ENCODE measurements around the gene RGS10.
"Not testable (repeated sequence)": the region's sequence is repeated elsewhere in the genome, so short reads cannot be mapped to it uniquely, and the experiment has no call there.

RGS10 gene

GRCh38 chr10:119466076-119466475, 76.4 kb downstream of the RGS10 start:
- DNase-seq = no peak

DNA sequence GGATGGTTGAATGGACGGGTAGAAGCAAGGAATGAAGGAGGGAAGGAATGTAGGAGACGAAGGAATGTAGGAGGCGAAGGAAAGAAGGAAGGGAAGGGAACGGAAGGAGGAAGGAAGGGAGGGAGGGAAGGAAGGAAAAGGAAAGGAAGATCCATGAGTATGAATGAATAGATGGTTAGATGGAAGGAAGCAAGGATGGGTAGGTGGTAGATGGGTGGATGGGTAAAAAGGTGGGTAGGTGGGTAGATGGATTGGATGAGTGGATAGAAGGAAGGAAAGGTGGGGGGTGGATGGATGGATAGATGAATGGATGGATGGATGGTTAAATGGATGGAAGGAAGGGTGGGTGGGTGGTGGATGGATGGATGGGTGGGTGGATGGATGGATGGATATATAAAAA, 77.4 kb downstream of the RGS10 start:
- DNase-seq = no peak

GRCh38 chr10:119463195-119463594, 79.3 kb downstream of the RGS10 start:
- not testable (repeated sequence) for DNase-seq

- no peak for DNase-seq
Observed at GRCh38 chr10:119462773-119463172, 79.7 kb downstream of the RGS10 start.

GRCh38 chr10:119461923-119462322, 80.6 kb downstream of the RGS10 start:
- no peak for DNase-seq

DNA sequence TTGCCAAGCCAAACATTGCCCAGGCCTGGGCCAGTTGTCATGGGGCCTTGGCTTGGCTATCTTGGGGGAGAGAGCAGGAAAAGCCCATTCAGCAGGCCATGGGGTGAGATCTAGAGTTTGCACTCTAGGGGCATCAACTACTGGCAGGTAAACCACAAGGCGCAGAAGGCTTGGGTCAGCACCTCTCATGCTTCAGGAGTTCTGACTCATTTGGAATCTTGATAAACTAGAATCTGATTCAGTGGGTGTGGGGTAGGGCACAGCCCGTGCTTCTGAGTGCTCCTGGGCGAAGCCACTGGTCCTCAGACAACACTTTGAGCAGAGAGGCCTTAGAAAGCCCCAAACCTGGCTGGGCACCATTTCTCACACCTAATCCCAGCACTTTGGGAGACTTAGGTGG, 81.1 kb downstream of the RGS10 start:
- DNase-seq = no peak

- DNase-seq = no peak
Observed at GRCh38 chr10:119460369-119461195, 81.9 kb downstream of the RGS10 start.

GRCh38 chr10:119459681-119460340, 82.7 kb downstream of the RGS10 start:
- no peak for DNase-seq

- DNase-seq = no peak
Observed at GRCh38 chr10:119457966-119458766, 84.4 kb downstream of the RGS10 start.

GRCh38 chr10:119456435-119456810, 86.1 kb downstream of the RGS10 start:
- no peak for DNase-seq

GRCh38 chr10:119455609-119456434, 86.7 kb downstream of the RGS10 start:
- DNase-seq = no peak

DNA sequence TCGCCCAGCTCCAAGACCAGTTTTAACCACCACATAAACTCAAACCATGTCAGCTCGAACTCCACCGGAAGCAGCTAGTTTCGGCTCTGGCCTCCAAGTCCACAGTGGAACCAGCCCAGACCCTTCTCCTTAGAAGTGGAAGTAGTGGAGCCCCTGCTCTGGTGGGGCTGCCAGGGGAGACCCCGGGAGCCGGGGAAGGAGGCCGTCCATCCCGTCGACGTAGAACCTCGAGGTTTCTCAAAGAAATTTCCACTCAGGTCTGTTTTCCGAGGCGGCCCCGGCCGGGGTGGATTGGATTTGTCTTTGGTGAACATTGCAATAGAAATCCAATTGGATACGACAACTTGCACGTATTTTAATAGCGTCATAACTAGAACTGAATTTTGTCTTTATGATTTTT, 87.5 kb downstream of the RGS10 start:
- no peak for DNase-seq

GRCh38 chr10:119454316-119454715, 88.2 kb downstream of the RGS10 start:
- no peak for DNase-seq

DNA sequence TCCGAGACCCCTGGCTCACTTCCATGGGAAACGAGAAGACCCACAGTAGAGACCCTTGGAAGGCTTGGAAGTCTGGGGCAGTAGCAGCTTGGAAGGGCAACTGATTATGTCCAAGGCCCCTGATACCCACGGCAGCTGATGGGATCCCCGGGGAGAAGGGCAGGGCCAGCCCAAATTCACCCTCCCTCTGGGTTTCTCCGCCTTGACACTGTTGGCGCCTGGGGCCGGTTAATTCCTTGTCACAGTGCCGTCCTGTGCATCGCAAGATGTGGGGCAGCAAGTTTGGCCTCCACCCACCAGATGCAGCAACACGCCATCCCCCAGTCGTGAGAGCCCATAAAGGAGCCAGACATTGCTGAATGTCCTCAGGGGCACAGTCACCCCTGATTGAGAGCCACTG, 89.2 kb downstream of the RGS10 start:
- DNase-seq = no peak

DNA sequence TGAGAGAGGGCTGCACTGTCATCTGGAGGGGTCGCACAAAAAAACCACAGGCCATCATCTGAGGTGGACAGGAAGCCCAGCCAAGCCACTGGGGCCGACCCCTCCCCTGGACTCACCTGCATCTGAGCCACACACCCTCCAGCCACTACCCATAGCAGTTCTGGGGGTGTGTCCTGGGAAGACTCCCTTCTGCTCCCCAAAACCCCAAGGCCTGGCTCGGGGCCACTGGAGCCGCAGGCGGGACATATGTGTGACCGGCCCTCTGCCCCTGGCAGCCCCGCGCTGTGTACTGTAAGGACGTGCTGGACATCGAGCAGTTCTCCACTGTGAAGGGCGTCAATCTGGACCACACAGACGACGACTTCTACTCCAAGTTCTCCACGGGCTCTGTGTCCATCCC, 90.1 kb downstream of the RGS10 start:
- no peak for DNase-seq

DNA sequence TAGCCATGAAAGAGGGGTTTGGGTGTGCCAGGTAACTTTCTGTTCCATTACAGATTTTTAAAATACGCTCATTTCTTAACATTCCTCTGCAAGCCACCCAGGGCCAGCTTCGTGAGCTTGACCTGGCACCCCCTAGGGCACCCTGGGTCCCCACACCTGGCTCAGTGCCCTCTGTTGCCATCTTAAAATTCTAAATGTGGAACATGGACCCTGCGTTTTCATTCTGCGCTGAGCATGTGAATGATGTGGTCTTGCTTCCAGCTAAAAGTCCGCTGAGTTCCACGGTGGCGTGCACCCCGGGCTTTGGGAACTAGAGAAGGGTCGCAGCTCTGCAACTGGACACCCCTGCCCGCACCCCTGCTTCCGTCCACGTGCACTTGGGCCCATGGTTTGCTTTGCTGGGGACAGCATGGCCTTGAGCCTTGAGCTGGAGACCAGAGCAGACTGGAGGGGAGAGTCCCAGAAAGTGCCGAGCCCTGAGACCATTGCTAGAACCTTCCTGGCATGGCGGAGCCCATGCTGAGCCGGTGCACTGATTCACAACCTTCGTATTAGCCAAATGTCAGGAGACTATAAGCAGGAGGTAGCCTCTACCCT, 91.1 kb downstream of the RGS10 start:
- DNase-seq = no peak

GRCh38 chr10:119450606-119451299, 91.8 kb downstream of the RGS10 start:
- DNase-seq = no peak
